DMS153 treated with DMSO at 0.1 percent for 48 hours (cell line): Measurements from ENCODE around the gene ZC3H14.

Source experiments
- DNase-seq: peaks from one replicate; lab custom pipeline; 2025; ENCODE audit not compliant: unreplicated experiment; lab: John Stamatoyannopoulos, UW

ZC3H14 gene

DNA sequence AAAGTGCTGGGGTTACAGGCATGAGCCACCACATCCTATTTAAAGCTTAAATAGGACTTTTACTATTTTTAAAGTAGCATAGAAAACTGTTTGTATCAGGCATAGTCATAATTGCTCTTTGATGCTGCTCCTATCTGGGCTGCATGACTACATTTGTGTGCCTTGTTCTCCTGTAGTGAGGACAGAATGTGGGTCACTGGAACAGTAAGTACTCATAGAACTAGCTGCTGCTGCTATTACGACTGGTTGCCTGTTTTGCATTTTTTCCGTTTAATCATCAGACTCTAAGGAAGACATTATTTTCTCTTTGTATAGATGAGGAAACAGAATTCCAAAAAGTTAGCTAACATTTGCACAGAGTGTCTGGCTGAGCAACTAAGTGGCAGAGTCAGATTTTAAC, 42.8 kb downstream of the ZC3H14 start:
- DNase-seq = no peak

DNA sequence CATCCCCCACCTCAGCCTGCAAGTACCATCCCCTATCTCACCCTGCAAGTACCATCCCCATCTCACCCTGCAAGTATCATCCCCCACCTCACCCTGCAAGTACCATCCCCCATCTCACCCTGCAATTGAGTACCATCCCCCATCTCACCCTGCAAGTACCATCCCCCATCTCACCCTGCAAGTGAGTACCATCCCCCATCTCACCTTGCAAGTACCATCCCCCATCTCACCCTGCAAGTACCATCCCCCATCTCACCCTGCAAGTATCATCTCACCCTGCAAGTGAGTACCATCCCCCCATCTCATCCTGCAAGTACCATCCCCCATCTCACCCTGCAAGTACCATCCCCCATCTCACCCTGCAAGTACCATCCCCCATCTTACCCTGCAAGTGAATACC, 45.0 kb downstream of the ZC3H14 start:
- no peak for DNase-seq

DNA sequence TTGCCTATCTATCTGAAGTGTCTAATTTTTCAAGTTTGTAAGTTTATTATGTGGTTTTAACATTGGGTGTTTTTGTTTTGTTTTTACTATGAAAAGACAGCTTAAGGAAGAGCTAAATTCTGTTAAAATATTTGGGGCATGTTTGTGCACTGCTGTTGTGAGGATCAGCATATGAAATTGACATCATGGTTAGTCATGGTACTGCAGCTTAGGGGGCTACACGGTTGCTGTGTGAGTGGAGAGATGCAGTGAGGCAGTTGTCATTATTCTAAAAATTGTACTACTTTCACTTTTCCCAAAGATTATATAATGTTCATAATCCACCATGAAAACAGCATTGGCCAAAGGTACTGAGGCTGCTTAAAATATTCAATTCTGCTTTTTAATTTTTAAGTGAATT, 49.0 kb downstream of the ZC3H14 start:
- no peak for DNase-seq

DNA sequence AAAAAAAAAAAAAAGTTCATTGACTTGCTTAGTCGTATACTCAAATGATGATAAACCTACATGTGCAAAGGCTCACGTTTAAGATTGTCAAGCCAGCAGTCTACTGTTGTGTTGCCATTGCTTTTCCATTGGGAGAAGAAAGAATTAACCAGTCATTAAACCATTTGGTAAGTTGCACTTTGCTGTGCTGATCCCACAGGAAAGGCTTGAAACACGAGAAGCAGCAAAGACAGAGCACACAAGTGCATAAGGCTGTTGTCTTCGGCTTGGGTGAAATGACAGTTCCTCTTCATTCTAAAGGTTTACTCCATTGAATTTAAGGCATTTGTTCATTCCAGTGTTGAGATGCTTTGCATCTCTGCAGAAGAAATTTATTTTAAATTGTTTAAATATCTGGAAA, 50.1 kb downstream of the ZC3H14 start:
- no peak for DNase-seq

DNA sequence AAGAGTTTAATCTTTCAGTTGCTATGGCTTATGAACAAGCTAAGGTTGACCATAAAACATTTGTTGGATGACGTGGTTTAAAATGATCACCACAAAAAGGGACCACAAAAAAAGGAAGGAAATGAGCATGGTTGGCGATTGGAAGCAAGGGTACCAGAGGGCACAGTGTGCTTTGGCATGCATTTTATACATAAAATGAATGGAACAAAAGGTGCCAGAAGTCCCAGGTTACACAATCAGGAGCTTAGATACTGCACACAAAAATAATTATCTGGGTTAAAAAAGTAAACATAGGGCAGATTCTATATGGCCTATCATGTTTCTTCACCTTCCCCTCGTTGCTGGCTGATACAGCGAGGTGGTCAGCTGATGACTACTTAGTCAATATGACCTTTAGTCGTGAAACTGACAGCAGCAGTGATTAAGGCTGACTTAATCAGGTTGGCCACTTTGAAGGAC, 50.7 kb downstream of the ZC3H14 start:
- no peak for DNase-seq

DNA sequence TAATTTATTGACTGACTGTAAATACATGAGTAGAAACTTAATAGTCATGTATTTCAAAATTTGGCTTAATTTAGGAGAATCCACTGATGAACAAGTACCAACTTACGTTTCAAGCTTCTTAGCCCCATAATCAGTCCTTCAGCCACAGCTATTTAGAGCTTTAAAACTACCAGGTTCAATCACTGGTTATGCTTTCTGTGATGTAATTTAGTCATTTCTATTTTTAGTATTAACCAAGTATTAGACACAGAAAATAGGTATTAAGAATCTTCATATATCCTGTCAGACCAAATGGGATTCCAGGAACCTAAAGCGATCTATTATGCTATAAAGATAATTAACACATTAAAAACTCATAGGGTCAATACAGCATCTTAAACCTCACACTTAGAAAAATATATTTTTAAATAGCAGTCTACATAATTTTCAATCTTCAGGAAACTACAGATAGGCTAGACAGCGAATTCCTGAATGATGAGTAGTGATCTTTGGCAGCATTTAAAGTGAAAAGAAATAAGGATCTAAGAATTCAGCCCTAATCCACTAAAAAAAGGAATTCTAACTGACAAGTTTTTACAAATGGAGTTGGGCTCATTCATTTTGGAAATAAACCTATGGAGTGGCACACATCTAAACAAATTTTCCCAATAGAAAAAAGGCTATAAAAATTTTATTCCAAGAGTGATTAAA, 51.5 kb downstream of the ZC3H14 start:
- no peak for DNase-seq

DNA sequence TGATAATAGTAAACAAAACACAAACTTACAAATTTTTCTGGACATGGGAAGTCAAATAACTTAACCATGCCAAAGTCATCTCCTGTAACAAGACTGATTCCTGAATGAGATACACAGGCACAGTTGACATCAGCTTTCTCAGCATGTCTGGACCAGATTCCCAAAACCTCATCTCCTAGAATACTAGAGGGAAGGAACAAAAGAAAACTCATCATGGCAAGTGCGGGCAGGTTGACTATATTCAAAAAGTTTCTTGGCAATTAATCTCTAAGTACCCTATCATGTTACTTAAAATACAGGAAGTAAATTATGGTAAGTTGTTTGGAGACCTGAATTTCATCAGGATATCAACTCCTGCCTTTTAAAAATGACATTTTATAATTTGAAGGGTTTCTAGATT, 53.9 kb downstream of the ZC3H14 start:
- no peak for DNase-seq

DNA sequence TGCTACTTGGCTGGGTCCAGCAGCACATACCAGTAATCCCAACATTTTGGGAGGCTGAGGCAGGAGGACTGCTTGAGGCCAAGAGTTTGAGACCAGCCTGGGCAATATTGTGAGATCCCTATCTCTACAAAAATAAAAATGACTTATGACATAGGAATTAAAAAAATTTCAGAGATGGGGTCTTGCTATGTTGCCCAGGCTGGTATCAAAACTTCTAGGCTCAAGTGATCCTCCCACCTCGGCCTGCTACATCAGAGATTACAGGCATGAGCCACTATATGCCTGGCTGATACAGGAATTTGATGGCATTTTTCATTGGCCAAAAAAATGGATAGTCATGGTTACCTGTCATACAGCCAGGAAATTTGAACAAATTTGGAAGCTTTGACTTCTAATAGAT, 54.6 kb downstream of the ZC3H14 start:
- no peak for DNase-seq

DNA sequence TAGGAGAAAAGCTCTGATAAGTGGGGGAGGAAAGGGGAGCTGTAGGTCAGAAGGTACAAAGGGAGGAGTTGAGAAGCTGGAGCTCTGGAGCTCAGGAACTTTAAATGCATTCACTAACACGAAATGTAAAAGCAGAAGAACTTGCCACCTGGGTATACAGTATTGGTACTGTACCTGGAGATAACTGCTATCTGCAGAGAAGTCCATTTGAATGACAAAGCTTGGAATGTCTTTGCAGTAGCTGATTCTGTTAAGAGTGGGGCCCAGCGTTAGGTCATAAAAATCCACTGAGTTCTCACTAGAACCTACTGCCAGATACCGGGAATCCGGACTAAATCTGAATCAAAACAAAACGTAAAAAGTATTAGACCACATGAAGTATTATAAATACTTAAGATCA, 55.6 kb downstream of the ZC3H14 start:
- DNase-seq = no peak

DNA sequence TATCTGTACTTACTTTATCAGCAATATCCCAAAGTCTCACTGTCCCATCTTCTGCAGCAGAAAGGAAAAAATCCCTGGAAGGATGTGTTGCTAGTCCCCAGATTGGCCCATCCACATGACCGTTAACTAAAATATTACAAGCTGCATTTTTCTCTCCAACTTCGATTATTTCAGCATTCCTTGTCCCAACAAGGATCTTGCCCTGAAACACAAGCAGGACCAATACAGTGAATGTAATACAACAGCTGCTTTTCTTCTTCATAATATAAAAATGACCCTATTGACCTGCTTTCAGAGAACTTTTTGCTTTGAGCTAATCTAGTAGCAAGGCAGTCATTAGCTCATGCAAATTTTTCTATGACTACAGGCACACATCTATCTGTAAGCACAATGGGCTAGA, 58.3 kb downstream of the ZC3H14 start:
- no peak for DNase-seq

DNA sequence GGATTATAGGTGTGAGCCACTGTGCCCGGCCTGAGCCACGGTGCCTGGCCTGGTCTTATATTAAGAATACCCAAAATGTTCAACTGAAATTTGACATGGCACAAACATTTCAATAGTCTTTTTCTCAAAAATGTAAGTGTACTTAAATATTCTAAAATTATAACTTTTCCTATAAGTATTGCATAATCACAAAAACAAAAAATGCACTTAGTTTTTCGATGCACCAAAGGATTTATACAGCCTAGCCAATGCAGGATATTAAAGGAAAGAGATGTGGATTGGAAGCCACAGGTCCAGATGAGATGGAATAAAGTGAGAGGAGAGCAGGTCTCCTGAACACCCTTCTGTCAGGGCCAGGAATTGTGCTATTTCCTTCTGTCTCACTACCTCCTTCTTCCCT, 62.8 kb downstream of the ZC3H14 start:
- no peak for DNase-seq

DNA sequence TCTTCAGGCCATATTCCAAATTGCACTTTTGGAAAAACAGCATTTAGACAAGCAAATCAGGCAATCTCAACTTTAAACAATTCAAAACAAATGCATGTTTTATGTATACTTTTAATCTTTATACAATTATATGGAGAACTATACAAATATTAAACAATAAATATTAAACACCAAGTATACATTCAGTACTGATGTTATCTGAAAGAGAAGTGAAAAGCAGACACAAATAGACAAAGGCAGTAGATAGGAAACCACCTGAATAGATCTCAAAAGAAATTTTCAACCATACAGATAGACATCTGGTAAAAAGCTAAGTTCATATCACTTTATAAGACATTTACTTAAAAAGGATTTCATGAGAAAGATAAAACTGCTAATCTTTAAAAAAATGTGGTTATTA, 65.2 kb downstream of the ZC3H14 start:
- DNase-seq = no peak

DNA sequence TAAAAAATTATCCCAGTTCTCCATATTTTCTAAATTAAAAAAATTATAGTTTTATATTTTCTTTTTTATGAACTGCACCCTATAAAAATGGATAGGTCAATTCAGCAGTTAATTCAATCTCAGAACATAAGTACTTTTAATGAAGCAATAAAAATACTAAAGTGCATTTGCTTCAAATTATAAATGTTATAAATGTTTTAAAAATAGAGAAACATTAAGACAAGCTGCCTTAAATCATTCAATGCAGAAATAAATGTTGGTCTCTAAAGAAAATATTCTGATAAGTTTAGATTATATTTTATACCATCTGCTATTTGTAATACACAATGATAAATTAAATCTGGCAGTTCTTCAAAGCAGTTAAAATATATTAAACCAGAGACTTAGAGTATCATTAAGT, 65.6 kb downstream of the ZC3H14 start:
- DNase-seq = no peak

DNA sequence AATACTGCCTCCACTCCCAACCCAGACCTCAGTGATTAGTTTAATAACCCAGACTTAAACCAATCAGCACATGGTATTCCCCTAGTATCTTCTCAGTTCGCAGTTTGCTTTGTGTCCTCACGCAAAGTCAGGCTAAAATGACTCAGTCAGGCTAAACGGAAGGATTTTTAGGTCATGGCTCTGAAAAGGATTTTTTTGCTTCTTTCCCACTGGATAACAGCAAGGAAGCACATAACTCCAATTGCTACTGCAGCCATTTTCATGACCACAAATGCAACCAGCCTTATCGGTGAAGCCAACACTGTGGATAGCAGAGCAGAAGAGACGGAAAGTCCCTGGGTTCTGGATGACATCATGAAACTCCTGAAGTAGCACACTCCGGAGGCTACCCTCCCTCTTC, 67.7 kb downstream of the ZC3H14 start:
- no peak for DNase-seq

DNA sequence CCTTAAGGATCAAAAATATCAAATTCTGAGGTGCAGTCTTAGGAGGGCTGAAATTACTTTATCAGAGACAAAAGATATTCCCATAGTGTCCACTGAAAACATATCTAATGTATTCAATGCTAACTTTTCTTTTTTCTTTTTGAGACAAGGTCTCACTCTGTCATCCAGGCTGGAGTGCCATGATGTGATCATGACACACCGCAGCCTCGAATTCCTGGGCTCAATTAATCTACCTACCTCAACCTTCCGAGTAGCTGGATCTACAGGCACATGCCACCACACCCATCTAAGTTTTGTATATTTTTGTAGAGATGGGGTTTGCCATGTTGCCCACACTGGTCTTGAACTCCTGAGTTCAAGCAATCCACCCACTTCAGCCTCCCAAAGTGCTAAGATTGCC, 68.3 kb downstream of the ZC3H14 start:
- DNase-seq = no peak

DNA sequence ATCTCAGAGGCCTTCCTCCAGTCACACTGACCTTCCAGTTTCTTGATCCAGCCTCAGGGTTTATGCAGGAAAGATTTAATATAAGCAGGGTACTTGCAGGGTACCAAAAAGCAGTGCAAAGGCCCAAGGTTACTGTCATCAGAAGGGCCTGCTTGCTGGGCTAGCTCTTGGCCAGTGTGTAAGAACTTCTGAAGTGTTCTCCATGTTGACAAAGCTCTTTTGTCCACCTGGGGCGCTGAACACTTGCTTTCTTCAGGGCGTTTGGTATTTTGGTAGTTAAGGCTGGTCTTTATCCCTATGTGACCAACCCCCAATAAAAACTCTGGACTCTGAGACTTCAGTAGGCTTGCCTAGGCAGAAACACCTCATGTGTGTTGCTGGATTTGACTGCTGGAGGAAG, 69.7 kb downstream of the ZC3H14 start:
- no peak for DNase-seq

DNA sequence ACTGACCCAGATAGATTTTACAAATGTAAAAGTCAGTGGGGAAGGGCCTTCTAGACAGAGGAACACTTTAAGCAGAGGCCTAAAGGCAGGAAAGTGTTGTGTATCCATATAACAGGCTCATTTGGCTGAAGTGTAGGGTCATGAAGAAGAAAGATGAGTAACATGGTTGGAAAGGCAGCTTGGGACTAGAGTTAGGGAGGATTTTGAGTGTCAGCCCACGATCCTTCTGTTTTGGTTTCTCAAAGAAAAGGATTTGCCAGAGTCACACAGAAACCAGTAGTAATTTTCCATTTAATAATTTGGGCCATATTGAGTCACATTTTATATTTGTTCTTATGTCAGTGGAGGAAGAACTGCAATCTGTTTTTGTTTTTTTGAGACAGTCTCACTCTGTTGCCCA, 76.4 kb downstream of the ZC3H14 start:
- no peak for DNase-seq

DNA sequence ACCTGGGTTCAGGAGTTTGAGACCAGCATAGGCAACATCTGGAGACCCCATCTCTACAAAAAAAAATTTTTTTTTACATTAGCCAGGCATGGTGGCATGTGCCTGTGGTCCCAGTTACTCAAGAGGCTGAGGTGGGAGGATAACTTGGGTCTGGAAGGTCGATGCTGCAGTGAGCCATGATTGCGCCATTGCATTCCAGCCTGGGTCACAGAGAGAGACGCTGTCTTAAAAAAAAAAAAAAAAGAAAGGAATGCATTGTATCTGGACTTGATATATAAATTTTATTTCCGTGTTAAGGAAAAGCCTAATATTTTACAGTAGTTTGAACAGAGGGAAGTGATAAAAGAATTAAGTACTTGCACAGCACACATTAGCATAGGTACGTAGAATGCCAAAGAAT, 97.2 kb downstream of the ZC3H14 start:
- DNase-seq = no peak

DNA sequence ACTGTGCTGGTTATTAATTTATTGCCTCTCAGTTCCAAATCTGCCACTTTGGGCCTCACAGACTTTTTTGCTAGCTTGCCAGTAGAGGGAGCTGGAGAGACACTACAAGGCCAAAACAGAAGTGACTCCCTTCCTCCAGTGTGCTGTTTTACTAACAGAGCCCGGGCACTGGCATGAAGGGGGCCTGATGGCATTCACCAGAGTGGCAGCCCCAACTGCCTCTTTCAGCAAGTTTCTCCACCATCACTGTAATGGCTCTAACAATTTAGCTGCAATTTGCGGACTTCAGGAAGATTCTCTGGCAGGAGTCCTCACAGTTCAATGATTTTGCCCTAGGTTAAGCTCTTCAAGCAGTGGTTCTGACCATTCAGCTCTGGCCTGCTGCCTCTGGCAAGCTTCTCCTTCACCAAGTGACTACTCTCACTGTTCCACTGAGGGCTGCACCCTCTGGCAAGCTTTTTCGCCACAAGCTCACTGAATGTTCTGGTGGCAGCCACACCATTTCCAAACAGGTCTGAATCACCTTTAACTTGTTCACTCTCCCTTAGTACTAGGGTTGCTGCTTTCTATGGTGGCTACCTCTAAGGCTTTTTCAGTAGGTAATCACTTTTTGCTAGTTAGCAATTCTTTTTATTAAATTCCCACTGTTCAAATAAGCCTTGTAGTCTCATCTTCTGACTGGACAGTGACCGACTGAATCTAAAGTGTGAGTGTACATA, 104.9 kb downstream of the ZC3H14 start:
- DNase-seq = peak; percentile 54

DNA sequence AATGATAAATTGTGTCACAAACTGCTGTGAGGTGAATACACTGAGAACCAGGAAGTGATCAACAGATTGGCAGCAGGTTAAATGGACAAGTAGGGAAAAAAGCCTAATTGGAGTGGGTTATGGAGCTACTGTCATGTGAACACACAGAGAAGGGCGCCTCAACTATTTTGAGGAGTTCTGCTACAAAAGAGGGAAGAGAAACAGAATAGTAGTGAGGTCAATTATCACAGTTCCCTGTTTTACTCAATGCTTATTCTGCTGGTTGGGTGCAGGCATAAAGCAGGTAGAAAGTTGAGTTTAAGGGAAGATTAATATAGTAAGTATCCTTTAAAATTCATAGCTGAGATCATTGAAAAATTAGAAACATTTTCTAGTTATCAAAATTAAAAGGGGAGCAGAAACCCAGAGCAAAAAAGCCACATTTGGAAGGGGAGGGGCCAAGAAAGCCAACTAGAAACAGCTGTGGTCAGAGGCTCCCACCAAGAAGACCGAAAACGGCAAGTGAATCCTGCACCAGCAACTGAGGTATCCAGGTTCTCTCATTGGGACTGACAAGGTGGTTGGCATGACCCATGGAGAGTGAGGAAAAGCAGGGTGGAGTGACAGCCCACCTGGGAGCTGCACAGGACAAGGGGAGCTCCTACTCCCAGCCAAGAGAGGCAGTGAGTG, 105.7 kb downstream of the ZC3H14 start:
- no peak for DNase-seq

DNA sequence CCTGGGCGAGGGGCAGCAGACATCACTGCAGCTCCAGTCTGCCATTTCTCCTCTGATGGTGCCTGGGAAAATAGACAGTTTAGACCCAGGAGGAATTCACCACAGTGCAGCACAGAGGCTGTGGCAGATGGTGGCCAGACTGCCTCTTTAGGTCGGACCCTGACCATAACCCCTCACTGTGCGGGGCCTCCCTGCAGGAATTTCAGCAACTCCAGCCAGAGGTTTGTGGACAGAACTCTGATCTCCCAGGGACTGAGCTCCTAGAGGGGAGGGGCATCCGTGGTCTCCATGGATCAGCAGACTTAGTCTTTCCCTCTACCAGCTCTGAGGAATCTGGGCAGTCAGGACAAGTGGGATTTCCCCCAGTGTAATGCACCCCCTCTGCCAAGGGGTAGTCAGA, 106.5 kb downstream of the ZC3H14 start:
- no peak for DNase-seq
